OCI-LY3 (cell line): ENCODE data around the gene BZW2.

ENCODE experiments used
- CTCF ChIP-seq: fragments of 200-600, 300-600 bp; sonication (generic); IDR thresholded peaks from 2 replicates; pipeline ENCODE4 v1.5.1; 2014; ENCODE audit warnings: antibody characterized with exemption, low read length, low read depth
- EZH2phosphoT487 ChIP-seq: fragments of 200-600 bp; shearing (Covaris generic); IDR thresholded peaks from 2 replicates; pipeline ENCODE4 v1.6.1; 2018; ENCODE audit warnings: antibody characterized with exemption, mixed run types, low read depth

GRCh38 chr7:16616542-16616941 lies 29.4 kb upstream of the BZW2 start:
- TF ChIP-seq CTCF (no peak), EZH2phosphoT487 (no peak)
